K562 (cell line): Measurements from ENCODE around the gene ZNF324B.

Source experiments
- ARID2 ChIP-seq: fragments of 450-650 bp; IDR thresholded peaks from 2 replicates; pipeline ENCODE4 v1.6.1; 2017; ENCODE audit warnings: antibody characterized with exemption, mild to moderate bottlenecking
- BHLHE40 ChIP-seq: IDR thresholded peaks from 2 replicates; pipeline ENCODE4 v1.6.1; 2011; ENCODE audit warnings: low read length, improper control_type of control experiment
- CHCHD3 ChIP-seq: fragments of 250-450 bp; sonication (Bioruptor Pico); IDR thresholded peaks from 2 replicates; pipeline ENCODE4 v2.1.2; 2022; ENCODE audit warnings: mild to moderate bottlenecking
- CREB1 ChIP-seq, 2 experiments: sonication (generic) in 1 of 2; formaldehyde crosslinking in 1 of 2; IDR thresholded peaks; 2 replicates each; pipeline versions ENCODE4 v1.6.1 to v1.8.0; 2012 to 2022; ENCODE audit warnings: inconsistent platforms in 1 of 2, mild to moderate bottlenecking in 1 of 2, missing genetic modification reagents in 1 of 2, moderate library complexity in 1 of 2
- ESRRB ChIP-seq: fragments of 250-450 bp; sonication (Bioruptor Pico); IDR thresholded peaks from 2 replicates; pipeline ENCODE4 v1.5.0; 2020; ENCODE audit warnings: mild to moderate bottlenecking, moderate library complexity, borderline replicate concordance
- NFIX ChIP-seq: fragments of 250-450 bp; sonication (Bioruptor Pico); IDR thresholded peaks from 2 replicates; pipeline ENCODE4 v1.4.0; 2020; ENCODE audit warnings: low read depth, mild to moderate bottlenecking, moderate library complexity
- POLR2AphosphoS5 ChIP-seq: IDR thresholded peaks from 2 replicates; pipeline ENCODE4 v1.6.1; 2011; ENCODE audit warnings: mild to moderate bottlenecking, low read depth, low read length, moderate library complexity; ENCODE audit not compliant: control insufficient read depth, insufficient read depth
- PRMT5 ChIP-seq: sonication (generic); formaldehyde crosslinking; IDR thresholded peaks from 2 replicates; pipeline ENCODE4 v1.5.0; 2020; ENCODE audit warnings: missing genetic modification reagents
- SMARCB1 ChIP-seq: IDR thresholded peaks from 2 replicates; pipeline ENCODE4 v1.6.1; 2011; ENCODE audit warnings: improper control_type of control experiment, low read depth; ENCODE audit not compliant: insufficient read length
- TF ChIP-seq, protein P1 (sequence below), 3 experiments: IDR thresholded peaks in 2 of 3; conservative IDR thresholded peaks in 1 of 3; 2 replicates each; pipeline ENCODE4 v1.5.1; 2011 to 2012; ENCODE audit warnings: low read length in 3 of 3, mild to moderate bottlenecking in 3 of 3, control low read depth in 2 of 3, improper control_type of control experiment in 1 of 3, inconsistent platforms in 1 of 3, low read depth in 1 of 3, mixed read lengths in 1 of 3, moderate library complexity in 1 of 3; ENCODE audit not compliant: insufficient read depth in 2 of 3

GRCh38 chr19:58401840-58402421 lies 49.5 kb upstream of the ZNF324B start:
- TF ChIP-seq ESRRB (CRISPR knock-in tag) (no peak), PRMT5 (CRISPR knock-in tag) (no peak), POLR2AphosphoS5 (no peak), SMARCB1 (no peak), BHLHE40 (no peak), NFIX (CRISPR knock-in tag) (no peak), CHCHD3 (CRISPR knock-in tag) (no peak), CREB1 (IDR thresholded peaks at IDR 0.05) (no peak), CREB1 (CRISPR knock-in tag; IDR thresholded peaks at IDR 0.05) (no peak), ARID2 (no peak)
- TF ChIP-seq, protein P1, sequence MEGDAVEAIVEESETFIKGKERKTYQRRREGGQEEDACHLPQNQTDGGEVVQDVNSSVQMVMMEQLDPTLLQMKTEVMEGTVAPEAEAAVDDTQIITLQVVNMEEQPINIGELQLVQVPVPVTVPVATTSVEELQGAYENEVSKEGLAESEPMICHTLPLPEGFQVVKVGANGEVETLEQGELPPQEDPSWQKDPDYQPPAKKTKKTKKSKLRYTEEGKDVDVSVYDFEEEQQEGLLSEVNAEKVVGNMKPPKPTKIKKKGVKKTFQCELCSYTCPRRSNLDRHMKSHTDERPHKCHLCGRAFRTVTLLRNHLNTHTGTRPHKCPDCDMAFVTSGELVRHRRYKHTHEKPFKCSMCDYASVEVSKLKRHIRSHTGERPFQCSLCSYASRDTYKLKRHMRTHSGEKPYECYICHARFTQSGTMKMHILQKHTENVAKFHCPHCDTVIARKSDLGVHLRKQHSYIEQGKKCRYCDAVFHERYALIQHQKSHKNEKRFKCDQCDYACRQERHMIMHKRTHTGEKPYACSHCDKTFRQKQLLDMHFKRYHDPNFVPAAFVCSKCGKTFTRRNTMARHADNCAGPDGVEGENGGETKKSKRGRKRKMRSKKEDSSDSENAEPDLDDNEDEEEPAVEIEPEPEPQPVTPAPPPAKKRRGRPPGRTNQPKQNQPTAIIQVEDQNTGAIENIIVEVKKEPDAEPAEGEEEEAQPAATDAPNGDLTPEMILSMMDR (IDR thresholded peaks at IDR 0.05 in 2 of 3, conservative IDR thresholded peaks at IDR 0.05 in 1 of 3; ENCODE audit: insufficient read depth in 2 of 3, low read depth in 1 of 3, low read length in 3 of 3) = no peak
